Activated CD4-positive, CD25-positive, alpha-beta regulatory T cell (primary cell): Measurements from ENCODE around the gene HLA-G.
"Not testable (repeated sequence)": the region's sequence is repeated elsewhere in the genome, so short reads cannot be mapped to it uniquely, and the experiment has no call there.

Experiments used
- DNase-seq, 4 experiments: peaks; one replicate each; lab custom pipeline; 2025; lab: John Stamatoyannopoulos, UW

HLA-G gene

DNA sequence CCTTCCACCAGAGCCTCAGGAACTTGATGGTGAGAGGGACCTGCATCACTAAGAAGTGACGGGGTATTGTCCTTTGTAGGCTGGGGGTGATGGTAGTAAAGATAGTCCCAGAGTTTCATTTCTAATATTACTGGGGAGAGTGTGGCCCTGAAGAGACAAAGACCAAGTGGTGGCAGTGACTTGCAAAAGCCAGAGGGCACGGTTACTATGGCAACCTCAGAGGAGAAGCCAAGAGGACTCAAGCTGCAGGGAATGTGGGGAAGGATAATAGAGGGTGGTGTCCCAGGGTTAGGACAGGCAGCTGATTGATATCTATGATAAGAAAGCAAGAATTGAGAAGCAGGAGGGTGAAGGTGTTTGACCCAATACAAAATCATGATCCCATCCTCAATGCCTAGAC lies 42.5 kb downstream of the HLA-G start:
- DNase-seq = no peak

DNA sequence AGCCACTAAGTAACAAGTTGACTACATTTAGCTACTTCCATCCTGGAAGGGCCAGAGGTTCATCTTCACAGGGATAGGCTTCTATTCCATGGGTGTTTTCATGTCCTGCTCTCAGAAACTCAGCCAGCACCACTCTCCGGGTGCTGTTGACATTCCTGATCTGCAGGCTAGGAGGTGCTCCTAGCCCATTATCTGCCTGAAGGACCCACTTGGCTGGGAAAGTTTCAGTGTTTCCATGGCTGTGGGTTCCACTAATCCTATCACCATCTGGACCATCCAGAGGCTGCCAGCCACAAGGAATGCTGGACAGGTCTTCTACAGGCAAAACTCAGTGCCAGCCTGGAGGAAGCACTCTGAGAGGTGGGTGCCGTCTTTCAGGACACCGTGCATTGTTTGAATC lies 45.2 kb downstream of the HLA-G start:
- DNase-seq = no peak

DNA sequence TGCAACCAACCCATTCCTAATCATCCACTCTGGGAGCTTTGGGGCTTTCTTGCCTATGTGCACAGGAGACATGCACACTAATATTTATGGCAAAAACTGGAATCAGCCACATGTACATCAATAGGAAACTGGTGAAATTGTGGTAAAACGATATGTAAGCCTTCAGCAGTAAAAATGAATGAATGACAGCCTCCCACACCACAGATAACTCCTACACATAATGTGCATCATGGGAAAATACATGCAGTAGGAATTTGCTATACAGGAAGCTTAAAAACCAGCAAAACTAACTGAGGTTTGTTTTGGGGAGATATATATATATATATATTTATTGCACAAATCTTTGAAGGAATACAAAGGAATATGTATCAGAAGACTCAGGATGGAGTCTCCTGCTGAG lies 47.6 kb downstream of the HLA-G start:
- no peak for DNase-seq

DNA sequence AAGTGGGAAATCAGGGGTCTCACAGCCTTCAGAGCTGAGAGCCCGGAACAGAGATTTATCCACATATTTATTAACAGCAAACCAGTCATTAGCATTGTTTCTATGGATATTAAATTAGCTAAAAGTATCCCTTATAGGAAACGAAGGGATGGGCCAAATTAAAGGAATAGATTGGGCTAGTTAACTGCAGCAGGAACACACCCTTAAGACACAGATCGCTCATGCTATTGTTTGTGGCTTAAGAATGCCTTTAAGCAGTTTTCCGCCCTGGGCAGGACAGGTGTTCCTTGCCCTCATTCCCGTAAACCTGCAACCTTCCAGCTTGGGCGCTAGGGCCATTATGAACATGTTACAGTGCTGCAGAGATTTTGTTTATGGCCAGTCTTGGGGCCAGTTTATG lies 48.1 kb downstream of the HLA-G start:
- DNase-seq = not testable (repeated sequence)
